Body of pancreas (tissue), 4 donors: ENCODE measurements around the gene N4BP2L2.

ENCODE experiments used
- CTCF ChIP-seq, 7 experiments: fragments of 450-650 bp in 4 of 7; fragments of 200-600 bp in 3 of 7; sonication (generic) in 3 of 7; IDR thresholded peaks; one replicate each; pipeline ENCODE4 v1.5.1; 2016 to 2019; ENCODE audit warnings: antibody characterized with exemption in 7 of 7
- POLR2A ChIP-seq, 3 donors: fragments of 450-650 bp; IDR thresholded peaks; one replicate each; pipeline ENCODE4 v1.6.1; 2016; ENCODE audit warnings: antibody characterized with exemption in 3 of 3, mild to moderate bottlenecking in 2 of 3

DNA sequence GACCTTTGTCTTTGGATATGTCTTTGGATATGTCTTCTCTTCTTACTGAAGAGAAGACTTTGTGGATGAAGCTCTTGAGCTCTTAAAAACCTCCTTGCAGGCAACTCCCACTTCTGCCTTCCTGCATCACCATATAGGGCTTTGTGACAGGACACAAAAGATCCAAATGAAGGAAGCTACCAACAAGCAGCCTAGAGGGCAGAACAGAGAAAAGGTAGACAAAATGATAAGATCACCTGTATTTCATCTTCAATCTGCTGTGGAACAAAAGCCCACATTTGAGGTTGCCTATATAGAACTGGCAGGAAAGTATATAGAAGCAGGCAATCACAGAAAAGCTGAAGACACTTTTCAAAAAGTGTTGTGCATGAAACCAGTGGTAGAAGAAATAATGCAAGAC is 153.2 kb downstream of the N4BP2L2 start:
- TF ChIP-seq POLR2A (IDR thresholded peaks at IDR 0.05) (no peak), CTCF (IDR thresholded peaks at IDR 0.05) (no peak)
